ENCODE results near the gene PCDHA1.

- TF ChIP-seq CTCF (IDR thresholded peaks at IDR 0.05) (no peak), POLR2A (IDR thresholded peaks at IDR 0.05) (no peak)
Measured at GRCh38 chr5:141039517-141039916, 253.6 kb downstream of the PCDHA1 start.
